GM23248 (cell line): ENCODE results near the gene CACNB2.

Source experiments
- EZH2 ChIP-seq: fragments of 200-600 bp; sonication (generic); IDR thresholded peaks from 2 replicates; pipeline ENCODE4 v1.6.1; 2018; ENCODE audit warnings: antibody characterized with exemption, mild to moderate bottlenecking; ENCODE audit not compliant: insufficient read depth, poor library complexity, severe bottlenecking
- EZH2phosphoT487 ChIP-seq: fragments of 200-600 bp; sonication (generic); IDR thresholded peaks from 2 replicates; pipeline ENCODE4 v1.6.1; 2018; ENCODE audit warnings: antibody characterized with exemption, moderate library complexity, mild to moderate bottlenecking, low read depth; ENCODE audit not compliant: insufficient read depth

- TF ChIP-seq EZH2phosphoT487 (no peak), EZH2 (no peak)
These were observed 310.1 kb downstream of the CACNB2 start for GRCh38 chr10:18450298-18450697.
